ENCODE data around the gene CAVIN1.
"Not testable (repeated sequence)": the region's sequence is repeated elsewhere in the genome, so short reads cannot be mapped to it uniquely, and the experiment has no call there.

DNA sequence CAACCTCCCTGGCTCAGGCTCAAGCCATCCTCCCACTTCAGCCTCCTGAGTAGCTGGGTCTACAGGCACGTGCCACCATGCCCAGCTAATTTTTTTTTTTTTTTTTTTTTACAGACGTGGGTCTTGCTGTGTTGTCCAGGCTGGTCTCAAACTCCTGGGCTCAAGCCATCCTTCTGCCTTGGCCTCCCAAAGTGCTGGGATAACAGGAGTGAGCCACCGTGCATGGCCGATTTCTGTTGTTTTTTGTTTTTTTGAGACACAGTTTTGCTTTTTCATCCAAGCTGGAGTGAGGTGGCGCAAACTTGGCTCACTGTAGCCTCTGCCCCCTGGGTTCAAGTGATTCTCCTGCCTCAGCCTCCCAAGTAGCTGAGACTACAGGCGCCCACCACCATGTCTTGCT, 31.9 kb upstream of the CAVIN1 start:
- TF ChIP-seq, protein P1, sequence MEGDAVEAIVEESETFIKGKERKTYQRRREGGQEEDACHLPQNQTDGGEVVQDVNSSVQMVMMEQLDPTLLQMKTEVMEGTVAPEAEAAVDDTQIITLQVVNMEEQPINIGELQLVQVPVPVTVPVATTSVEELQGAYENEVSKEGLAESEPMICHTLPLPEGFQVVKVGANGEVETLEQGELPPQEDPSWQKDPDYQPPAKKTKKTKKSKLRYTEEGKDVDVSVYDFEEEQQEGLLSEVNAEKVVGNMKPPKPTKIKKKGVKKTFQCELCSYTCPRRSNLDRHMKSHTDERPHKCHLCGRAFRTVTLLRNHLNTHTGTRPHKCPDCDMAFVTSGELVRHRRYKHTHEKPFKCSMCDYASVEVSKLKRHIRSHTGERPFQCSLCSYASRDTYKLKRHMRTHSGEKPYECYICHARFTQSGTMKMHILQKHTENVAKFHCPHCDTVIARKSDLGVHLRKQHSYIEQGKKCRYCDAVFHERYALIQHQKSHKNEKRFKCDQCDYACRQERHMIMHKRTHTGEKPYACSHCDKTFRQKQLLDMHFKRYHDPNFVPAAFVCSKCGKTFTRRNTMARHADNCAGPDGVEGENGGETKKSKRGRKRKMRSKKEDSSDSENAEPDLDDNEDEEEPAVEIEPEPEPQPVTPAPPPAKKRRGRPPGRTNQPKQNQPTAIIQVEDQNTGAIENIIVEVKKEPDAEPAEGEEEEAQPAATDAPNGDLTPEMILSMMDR (IDR thresholded peaks at IDR 0.05; ENCODE audit: borderline replicate concordance, extremely low read depth, low read length, poor library complexity, severe bottlenecking): not testable (repeated sequence)
- TF ChIP-seq EZH2 (IDR thresholded peaks at IDR 0.05; ENCODE audit: borderline replicate concordance, low read depth, low read length, severe bottlenecking): not testable (repeated sequence)

Data from DND-41 (cell line).